ENCODE measurements around the gene DLD.

- TF ChIP-seq EP300 (IDR thresholded peaks at IDR 0.05; ENCODE audit: low read depth) = no peak
- no peak for TF ChIP-seq CTCF (IDR thresholded peaks at IDR 0.05)
- no peak for TF ChIP-seq POLR2A (IDR thresholded peaks at IDR 0.05)
Observed at GRCh38 chr7:107969856-107970255, 78.9 kb downstream of the DLD start.
